ENCODE data around the gene PARD3B. TPM values are rescaled to one million over a fixed set of nuclear protein-coding genes. Genes with fewer than 3 reads are reported as not detected.
A peak's percentile ranks its signal among the peaks of the same experiment; 100 is the strongest.

PARD3B gene
- total and polyA plus RNA-seq, 2 of the 8 experiments (the other 6 are each of a cell fraction or from before 2014, with no cell fraction given) = 1.2 to 5.7 TPM

GRCh38 chr2:204663816-204664425 is 118.6 kb downstream of the PARD3B start:
- DNase-seq (ENCODE audit: low read depth in 1 of 2, low spot score in 2 of 2) (no peak), FAIRE-seq (no peak)
- Histone ChIP-seq H3K9me3 (ENCODE audit: insufficient read depth in 2 of 2, low read depth in 1 of 2, low read length in 1 of 2) (no peaks in the 10 kb centered on the region), H2AK5ac (ENCODE audit: low read depth, low read length) (no peak overlapping the region), H2BK120ac (replicated peaks; ENCODE audit: low read depth, low read length) (no peak overlapping the region), H3K27ac (ENCODE audit: low read depth, low read length) (no peak overlapping the region), H2BK20ac (ENCODE audit: low read length) (no peak overlapping the region), H2AFZ (ENCODE audit: low read length) (no peak overlapping the region), H3K79me1 (ENCODE audit: low read depth, low read length) (no peaks in the 10 kb centered on the region), H3K27me3 (replicated peaks in 1 of 4; ENCODE audit: control insufficient read depth in 3 of 4, extremely low read depth in 1 of 4, insufficient read depth in 3 of 4, low read length in 3 of 4) (no peaks in the 10 kb centered on the region), H3K4me2 (ENCODE audit: insufficient read depth in 1 of 2, low read depth in 2 of 2, low read length in 2 of 2) (no peak overlapping the region), H4K8ac (ENCODE audit: extremely low read depth, insufficient read depth, low read length) (no peak overlapping the region), H3K9ac (replicated peaks in 1 of 4; ENCODE audit: extremely low read depth in 1 of 4, low read depth in 3 of 4, low read length in 3 of 4) (peak overlapping the region in 1 of 4 experiments; percentile 34; a peak in 1 of 7 replicates), H2BK12ac (ENCODE audit: low read depth, low read length) (no peak overlapping the region; the same call in 1 of the 2 replicates), H4K91ac (replicated peaks; ENCODE audit: insufficient read length, low read length) (no peak overlapping the region), H4K20me1 (replicated peaks in 1 of 2; ENCODE audit: control insufficient read depth in 1 of 2, insufficient read depth in 2 of 2, low read length in 2 of 2) (no peaks in the 10 kb centered on the region), H3K36me3 (ENCODE audit: control insufficient read depth in 2 of 4, insufficient read depth in 4 of 4, low read length in 3 of 4) (no peaks in the 10 kb centered on the region), H3K14ac (ENCODE audit: insufficient read length) (no peak overlapping the region), H3K79me2 (ENCODE audit: control insufficient read depth in 1 of 2, insufficient read depth in 2 of 2, low read length in 2 of 2) (no peaks in the 10 kb centered on the region), H3K23ac (ENCODE audit: insufficient read length) (no peak overlapping the region), H3K4ac (replicated peaks; ENCODE audit: insufficient read length, low read depth, low read length) (no peak overlapping the region), H4K5ac (ENCODE audit: insufficient read length, low read depth, low read length) (no peak overlapping the region), H3K56ac (replicated peaks; ENCODE audit: insufficient read length, low read depth, low read length) (no peak overlapping the region), H3K4me3 (ENCODE audit: extremely low read depth in 1 of 4, insufficient read depth in 2 of 4, low read depth in 3 of 4, low read length in 4 of 4) (no peak overlapping the region), H2BK15ac (ENCODE audit: low read length) (no peak overlapping the region), H3K23me2 (ENCODE audit: low read depth, low read length) (no peaks in the 10 kb centered on the region), H3K18ac (ENCODE audit: extremely low read depth, low read length) (no peak overlapping the region), H2BK5ac (ENCODE audit: low read depth, low read length) (no peak overlapping the region), H3K4me1 (replicated peaks in 1 of 4; ENCODE audit: control insufficient read depth in 3 of 4, insufficient read depth in 4 of 4, low read length in 3 of 4) (peaks cover 0 to 5% (median 0%) of the 10 kb centered on the region in 4 experiments; a peak in 1 of 7 replicates)
- TF ChIP-seq EP300 (IDR thresholded peaks at IDR 0.05; ENCODE audit: borderline replicate concordance in 1 of 2, low read depth in 2 of 2, low read length in 2 of 2) = no peak
- no peak for TF ChIP-seq SP4 (IDR thresholded peaks at IDR 0.05; ENCODE audit: low read length)
- TF ChIP-seq SUZ12 (IDR thresholded peaks at IDR 0.05; ENCODE audit: low read length) = no peak
- no peak for TF ChIP-seq EZH2 (IDR thresholded peaks at IDR 0.05; ENCODE audit: low read depth, low read length, severe bottlenecking)
- TF ChIP-seq SP2 (IDR thresholded peaks at IDR 0.05; ENCODE audit: low read length) = no peak
- no peak for TF ChIP-seq JUND (IDR thresholded peaks at IDR 0.05; ENCODE audit: low read length)
- TF ChIP-seq JUN (IDR thresholded peaks at IDR 0.05; ENCODE audit: low read depth, low read length) = no peak
- TF ChIP-seq TEAD4 (IDR thresholded peaks at IDR 0.05; ENCODE audit: low read depth, low read length) = no peak
- TF ChIP-seq CHD2 (IDR thresholded peaks at IDR 0.05; ENCODE audit: low read length) = no peak
- no peak for TF ChIP-seq HDAC6 (IDR thresholded peaks at IDR 0.05; ENCODE audit: low read depth, low read length)
- no peak for TF ChIP-seq PHF8 (conservative IDR thresholded peaks at IDR 0.05; ENCODE audit: low read depth, low read length)
- TF ChIP-seq, protein P1, sequence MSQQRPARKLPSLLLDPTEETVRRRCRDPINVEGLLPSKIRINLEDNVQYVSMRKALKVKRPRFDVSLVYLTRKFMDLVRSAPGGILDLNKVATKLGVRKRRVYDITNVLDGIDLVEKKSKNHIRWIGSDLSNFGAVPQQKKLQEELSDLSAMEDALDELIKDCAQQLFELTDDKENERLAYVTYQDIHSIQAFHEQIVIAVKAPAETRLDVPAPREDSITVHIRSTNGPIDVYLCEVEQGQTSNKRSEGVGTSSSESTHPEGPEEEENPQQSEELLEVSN (IDR thresholded peaks at IDR 0.05) = no peak
- WGBS, 2 experiments (ENCODE audit: extremely low coverage in 1 of 2, insufficient coverage in 1 of 2, insufficient read length in 1 of 2, insufficient replicate concordance in 2 of 2, low coverage in 1 of 2, low lambda C conversion rate in 2 of 2, missing lambda C conversion rate in 1 of 2) = 94% methylated on average over 2 of the region's 2 CpGs; no CpG with 5 or more reads in 1 of the 2 experiments
- CTCF ChIA-PET (ENCODE audit: partially characterized antibody) = interaction anchor here (0.8 to 1.1 kb wide), 3 partner anchors 10 to 39 kb away, joined by 3 to 5 read pairs (median 4); no protein-coding TSS in a partner anchor
- POLR2A ChIA-PET (ENCODE audit: partially characterized antibody) = interaction anchor here (0.9 kb wide), 1 partner anchor 10 kb away, joined by 3 read pairs; no protein-coding TSS in a partner anchor

All from H1 (cell line).